ENCODE measurements around the gene GPATCH1.
"Not testable (repeated sequence)": the region's sequence is repeated elsewhere in the genome, so short reads cannot be mapped to it uniquely, and the experiment has no call there.

The GPATCH1 gene, protein sequence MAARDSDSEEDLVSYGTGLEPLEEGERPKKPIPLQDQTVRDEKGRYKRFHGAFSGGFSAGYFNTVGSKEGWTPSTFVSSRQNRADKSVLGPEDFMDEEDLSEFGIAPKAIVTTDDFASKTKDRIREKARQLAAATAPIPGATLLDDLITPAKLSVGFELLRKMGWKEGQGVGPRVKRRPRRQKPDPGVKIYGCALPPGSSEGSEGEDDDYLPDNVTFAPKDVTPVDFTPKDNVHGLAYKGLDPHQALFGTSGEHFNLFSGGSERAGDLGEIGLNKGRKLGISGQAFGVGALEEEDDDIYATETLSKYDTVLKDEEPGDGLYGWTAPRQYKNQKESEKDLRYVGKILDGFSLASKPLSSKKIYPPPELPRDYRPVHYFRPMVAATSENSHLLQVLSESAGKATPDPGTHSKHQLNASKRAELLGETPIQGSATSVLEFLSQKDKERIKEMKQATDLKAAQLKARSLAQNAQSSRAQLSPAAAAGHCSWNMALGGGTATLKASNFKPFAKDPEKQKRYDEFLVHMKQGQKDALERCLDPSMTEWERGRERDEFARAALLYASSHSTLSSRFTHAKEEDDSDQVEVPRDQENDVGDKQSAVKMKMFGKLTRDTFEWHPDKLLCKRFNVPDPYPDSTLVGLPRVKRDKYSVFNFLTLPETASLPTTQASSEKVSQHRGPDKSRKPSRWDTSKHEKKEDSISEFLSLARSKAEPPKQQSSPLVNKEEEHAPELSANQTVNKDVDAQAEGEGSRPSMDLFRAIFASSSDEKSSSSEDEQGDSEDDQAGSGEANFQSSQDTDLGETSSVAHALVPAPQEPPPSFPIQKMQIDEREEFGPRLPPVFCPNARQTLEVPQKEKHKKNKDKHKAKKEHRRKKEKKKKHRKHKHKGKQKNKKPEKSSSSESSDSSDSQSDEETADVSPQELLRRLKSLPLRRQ

DNA sequence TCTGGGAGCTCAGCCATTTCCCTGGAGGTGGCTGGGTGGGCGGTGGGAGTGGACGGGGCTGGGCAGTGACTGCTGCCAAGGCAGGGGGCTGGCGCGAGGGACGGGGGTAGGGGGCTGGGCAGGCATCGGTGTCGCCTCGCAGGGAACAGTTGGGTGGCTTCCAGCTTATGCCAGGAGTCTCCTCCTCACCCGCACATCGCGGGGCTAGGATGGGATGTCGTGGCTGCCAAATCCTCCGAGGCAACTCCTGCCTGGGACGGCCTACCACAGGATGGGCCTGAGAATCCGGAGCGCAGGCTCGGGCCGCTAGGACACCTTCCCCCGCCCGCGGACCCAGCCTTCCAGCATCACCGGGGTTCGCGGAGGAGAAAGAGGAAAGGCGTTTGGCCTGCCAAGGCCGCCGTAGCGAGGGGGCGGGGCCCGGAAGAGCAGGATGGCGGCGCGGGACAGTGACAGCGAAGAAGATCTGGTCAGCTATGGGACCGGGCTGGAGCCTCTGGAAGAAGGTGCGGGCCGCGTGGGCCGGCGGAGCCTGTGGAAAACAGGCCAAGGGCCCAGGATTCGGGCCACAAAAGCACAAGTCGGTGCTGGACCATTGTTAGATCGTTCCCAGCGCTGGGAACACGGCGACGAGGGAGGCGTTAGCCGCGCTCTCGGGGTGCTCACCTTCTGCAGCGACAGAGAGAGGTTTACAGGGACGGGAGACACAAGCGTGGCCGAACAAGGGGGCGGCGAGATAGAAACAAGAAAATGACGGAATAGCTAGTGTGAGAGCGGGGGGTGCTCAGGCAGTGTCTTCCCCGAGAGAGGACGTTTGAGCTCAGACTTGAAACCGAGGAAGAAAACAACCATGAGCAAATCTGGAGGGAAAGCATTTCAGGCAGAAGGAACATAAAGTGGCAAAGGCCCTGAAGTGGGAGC, at the start of gene GPATCH1:
TSS of gene GPATCH1 (plus strand) at position 421 of the 921 bp plus-strand sequence. CDS start at position 434, 13 bp downstream.
- DNase-seq (ENCODE audit: low read depth, low spot score) = no peak

DNA sequence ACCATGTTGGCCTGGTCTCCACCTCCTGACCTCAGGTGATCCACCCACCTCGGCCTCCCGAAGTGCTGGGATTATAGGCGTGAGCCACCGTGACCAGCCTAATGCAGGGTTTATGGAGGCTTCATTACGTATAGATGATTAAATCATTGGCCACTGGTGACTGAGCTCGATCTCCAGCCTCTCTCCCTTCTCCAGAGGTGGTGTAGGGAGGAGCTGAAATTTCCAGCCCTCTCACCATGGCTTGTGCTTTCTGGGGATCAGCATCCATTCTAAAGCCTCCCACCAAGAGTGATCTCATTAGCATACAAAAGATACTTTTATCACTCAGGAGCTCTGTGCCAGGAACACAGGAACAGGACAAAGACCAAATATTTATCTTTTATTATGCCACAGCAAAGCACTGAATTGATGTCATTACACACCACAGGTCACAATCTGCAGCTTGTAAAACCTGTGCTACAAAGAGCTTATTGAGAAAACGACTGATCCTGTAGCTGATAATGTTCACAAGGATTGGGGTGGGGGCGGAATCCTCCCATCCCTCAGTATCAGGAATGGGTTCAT, 48.7 kb upstream of the GPATCH1 start:
- no peak for DNase-seq (ENCODE audit: low read depth, low spot score)
- H3K27ac ChIP-seq = no peak overlapping the region

More for the DNA sequence above, at the start of gene GPATCH1:
- H3K27ac ChIP-seq = peak within 1 kb of the TSS; percentile 43

DNA sequence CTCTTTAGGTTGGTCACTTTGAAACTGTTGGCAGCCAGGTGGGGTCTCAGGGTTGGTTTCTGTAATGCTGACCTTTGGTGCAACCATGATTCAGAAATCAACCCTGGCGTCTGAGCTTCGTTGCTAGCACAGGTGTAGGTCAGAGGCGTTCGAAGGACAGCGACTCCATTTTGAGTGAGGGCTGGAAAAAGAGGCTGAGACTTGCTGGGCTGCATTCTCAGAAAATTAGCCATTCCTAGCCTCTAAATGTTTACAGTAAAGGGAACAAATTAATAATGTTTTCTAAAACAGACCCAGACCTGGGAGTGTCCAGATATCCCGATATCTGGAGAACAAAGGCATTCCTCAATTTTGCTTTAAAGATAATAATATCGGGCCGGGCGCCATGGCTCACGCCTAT, 45.5 kb upstream of the GPATCH1 start:
- DNase-seq (ENCODE audit: low read depth, low spot score) = no peak
- H3K27ac ChIP-seq = no peak overlapping the region

DNA sequence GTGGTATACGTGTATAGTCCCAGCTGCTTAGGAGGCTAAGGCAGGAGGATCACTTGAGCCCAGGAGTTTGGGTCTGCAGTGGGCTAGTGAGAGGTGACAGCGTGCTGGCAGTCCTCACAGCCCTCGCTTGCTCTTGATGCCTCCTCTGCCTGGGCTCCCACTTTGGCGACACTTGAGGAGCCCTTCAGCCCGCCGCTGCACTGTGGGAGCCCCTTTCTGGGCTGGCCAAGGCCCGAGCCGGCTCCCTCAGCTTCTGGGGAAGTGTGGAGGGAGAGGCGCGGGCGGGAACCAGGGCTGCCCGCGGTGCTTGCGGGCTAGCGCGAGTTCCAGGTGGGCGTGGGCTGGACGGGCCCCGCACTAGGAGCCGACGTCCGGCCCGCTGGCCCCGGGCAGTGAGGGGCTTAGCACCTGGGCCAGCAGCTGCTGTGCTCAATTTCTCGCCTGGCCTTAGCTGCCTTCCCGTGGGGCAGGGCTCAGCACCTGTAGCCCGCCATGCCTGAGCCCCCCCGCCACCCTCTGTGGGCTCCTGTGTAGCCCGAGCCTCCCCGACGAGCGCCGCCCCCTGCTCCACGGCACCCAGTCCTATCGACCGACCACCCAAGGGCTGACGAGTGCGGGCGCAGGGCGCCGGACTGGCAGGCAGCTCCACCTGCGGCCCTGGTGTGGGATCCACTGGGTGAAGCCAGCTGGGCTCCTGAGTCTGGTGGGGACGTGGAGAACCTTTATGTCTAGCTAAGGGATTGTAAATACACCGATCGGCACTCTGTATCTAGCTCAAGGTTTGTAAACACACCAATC, 44.4 kb upstream of the GPATCH1 start:
- not testable (repeated sequence) for H3K27ac ChIP-seq; DNase-seq (ENCODE audit: low read depth, low spot score)

DNA sequence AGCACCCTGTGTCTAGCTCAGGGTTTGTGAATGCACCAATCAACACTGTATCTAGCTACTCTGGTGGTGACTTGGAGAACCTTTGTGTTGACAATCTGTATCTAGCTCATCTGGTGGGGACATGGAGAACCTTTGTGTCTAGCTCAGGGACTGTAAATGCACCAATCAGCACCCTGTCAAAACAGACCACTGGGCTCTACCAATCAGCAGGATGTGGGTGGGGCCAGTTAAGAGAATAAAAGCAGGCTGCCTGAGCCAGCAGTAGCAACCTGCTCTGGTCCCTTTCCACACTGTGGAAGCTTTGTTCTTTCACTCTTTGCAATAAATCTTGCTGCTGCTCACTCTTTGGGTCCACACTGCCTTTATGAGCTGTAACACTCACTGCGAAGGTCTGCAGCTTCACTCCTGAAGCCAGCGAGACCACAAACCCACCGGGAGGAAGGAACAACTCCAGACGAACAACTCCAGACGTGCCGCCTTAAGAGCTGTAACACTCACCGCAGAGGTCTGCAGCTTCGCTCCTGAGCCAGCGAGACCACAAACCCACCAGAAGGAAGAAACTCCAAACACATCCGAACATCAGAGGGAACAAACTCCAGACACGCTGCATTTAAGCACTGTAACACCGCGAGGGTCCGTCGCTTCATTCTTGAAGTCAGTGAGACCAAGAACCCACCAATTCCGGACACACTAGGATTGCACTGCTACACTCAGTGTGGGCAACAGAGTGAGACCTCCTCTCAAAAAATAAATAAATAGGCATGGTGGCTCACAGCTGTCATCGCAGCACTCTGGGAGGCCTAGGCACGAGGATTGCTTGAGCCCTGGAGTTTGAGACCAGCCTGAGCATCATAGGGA, 43.6 kb upstream of the GPATCH1 start:
- DNase-seq (ENCODE audit: low read depth, low spot score); H3K27ac ChIP-seq: not testable (repeated sequence)

DNA sequence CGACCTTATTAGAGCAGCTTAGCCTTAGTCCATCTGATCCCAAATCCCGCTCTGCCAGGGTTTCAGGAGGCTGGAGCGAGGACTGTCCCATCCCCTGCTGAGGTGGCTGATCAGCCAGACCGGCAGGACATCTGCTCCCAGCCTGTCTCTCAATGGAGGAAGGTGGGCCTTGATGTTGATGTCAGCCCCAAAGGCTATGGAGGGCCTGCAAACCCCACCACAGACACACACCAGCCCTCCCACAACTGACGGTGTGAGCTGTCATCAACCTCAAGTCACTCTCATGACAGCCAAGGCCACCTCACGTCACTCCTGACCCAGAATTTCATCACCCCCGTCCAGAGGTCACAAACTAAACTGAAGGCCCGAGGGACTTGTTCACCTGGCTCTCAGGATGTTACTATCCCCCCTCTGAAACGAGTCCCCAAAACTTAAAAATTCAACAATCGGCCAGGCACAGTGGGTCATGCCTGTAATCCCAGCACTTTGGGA, 41.8 kb upstream of the GPATCH1 start:
- no peak overlapping the region for H3K27ac ChIP-seq
- DNase-seq (ENCODE audit: low read depth, low spot score) = no peak

DNA sequence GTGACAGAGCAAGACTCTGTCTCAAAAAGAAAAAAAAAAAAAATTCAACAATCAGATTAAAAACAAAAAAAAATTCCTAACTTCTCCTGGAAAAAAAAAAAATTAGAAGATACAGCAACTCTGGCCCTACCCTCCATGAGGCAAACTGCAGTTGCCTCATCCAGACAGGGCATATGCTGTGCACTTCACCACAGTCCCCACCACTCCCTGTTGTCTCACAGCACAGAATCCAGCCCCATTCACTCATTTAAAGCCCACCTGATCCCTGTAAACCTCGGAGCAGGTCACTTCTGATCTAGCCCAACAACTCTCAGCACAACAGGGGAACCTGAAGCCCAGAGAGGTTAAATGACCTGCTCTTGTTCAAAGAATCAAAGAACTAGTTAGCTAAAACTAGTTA, 41.2 kb upstream of the GPATCH1 start:
- H3K27ac ChIP-seq = no peak overlapping the region
- DNase-seq (ENCODE audit: low read depth, low spot score) = no peak

DNA sequence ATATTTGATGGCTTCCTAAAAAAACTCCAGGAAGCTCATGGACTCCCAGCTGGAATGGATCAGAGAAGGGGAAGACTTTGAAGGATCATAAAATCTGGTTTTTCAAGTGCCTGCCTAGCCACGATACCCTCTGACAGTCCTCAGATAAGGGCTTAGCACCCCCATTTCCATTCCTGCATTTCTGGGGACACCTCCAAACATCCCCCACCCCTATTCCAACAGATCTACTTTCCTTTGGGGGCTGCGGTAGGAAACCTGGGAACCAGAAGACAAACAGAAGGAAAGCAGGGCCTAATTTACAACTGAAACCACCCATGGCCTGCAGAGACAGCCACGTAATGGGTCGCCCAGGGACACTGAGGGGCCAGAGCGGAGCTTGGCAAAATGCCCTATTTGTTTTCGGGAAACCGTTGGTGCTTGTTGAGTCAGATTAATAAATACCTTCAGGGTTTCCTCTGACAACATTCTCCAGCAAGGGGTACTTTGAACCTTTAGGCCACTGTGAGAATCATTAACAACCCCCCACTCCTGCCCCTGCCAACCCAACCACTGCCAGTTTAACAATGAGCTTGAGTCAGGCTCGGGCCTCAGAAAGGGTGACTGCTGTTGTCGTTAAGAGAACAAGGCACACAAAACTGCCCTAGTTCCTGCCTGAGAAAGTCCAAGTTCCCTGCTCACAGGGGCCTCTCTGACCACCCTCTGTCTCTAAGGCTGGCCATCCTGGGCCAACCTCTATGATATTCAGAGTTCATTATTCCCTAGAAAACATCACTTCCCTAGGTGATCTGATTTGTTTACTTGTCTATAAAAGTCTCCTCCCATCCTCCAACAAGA, 39.8 kb upstream of the GPATCH1 start:
- peak; percentile 51 for DNase-seq (ENCODE audit: low read depth, low spot score)
- H3K27ac ChIP-seq = peak overlapping the region; percentile 47

DNA sequence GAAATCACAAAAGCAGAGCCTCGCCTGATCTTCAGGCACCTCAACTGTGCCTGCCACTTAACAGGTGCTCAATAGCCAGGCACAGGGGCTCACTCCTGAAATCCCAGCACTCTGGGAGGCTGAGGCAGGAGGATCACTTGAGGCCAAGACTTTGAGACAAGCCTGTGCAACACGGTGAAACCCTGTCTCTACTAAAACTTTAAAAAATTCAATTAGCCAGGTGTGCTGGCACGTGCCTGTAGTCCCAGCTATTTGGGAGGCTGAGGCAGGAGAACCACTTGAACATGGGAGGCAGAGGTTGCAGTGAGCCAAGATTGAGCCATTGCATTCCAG, 39.2 kb upstream of the GPATCH1 start:
- DNase-seq (ENCODE audit: low read depth, low spot score) = not testable (repeated sequence)
- H3K27ac ChIP-seq = peak overlapping the region; percentile 47

DNA sequence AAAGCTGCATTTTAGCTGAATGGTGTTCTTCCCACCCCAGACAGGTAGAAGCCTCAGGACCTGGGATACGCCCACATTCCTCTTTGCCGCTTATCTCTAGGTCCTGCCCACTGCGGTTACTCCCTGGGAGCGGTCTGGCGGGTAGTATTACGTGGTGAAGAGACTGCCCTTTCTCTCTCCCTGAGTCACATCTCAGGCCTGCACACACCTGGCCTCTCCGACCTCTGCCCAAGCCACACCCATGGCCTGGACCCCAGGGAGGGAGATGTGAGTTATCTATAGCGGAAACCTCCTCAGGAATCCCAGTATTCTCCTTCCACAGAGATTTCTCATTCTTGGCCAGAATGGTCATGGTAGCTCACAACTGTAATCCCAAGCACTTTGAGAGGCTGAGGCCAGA, 33.6 kb upstream of the GPATCH1 start:
- peak overlapping the region; percentile 56 for H3K27ac ChIP-seq
- DNase-seq (ENCODE audit: low read depth, low spot score) = peak; percentile 64

DNA sequence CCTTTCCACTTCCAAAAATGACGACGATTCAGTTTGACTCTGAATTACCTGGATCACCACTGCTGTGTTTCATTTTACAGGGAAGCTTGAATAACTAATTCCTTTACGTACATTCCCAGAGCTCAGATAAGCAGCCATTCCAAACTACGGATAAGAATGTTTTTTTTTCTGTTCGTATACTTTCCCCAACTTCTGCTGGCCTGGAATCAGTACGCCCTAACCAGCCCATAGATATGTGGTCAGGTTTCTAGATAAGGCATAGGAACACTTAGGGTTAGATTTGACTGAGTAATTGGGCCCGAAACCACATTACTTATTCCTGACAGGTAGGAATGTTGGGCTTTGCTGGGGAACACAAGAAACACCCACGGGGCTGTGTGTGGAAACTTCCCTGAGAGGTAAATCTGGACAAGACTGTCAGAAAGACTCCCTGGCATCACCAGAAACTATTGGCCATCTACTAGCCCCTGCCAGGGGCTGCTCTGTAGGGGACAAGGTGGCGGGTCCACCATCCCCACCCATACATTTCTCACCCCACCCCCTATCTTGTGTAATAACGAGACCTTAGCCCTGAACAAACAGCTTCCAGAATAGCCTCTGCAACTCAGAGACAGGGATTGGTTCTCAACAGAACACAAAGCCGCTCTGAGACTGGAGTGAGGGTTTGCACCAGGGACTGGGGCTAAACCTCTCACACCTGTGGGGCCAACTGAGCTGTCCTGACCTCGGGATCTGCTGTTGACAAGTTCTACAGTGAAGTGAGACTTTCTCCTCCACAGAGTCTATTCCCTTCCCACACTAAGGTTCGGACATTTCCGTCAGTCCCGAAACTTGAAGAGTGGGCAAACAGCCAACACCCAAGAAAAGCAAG, 31.9 kb upstream of the GPATCH1 start:
- H3K27ac ChIP-seq = no peak overlapping the region
- DNase-seq (ENCODE audit: low read depth, low spot score) = no peak

DNA sequence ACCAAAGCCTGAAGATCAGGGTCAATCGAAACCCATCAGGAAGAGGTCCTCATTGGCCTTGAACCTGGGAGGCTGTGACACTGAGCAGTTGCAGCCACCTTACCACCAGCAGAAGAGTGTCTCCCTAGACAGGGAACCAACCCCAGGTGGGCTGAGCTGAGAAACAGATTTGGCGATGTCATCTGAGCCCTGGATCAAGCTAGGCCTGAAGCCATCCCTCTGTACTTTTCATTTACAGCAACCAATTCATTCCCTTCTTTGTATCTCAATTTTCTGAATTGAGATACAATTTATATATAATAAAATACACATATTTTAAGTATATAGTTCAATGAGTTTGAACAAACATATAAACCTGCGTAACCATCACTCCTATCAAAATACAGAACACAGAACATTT, 30.9 kb upstream of the GPATCH1 start:
- no peak overlapping the region for H3K27ac ChIP-seq
- no peak for DNase-seq (ENCODE audit: low read depth, low spot score)

DNA sequence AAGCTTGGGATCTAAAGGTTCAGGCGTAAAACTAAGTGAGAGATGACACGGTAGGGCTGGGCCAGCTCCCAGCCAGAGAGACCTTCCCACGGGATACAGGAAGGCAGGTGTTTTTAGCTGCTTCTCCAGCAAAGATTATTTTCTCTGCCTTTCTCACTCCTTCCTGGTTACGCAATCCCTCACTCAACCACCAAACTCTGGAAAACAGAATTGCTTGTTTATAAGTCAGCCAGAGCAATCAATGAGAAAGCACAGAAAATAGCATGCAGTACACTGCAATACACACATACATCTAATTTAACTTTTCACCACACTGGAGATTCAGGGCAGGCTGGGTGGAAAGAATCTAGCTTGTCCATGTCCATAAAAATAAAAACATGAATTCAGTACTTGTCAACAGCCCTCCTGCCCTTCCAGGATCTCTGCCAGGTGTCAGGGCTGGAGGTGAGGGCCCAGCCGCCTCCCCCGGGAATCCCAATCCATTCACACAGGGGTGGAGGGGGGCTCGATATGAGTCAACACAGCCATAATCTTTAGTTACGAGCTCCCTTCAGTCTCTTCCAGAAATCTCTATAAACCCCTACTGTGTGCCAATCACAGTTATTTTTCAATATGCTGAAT, 28.5 kb upstream of the GPATCH1 start:
- no peak for DNase-seq (ENCODE audit: low read depth, low spot score)
- peak overlapping the region; percentile 51 for H3K27ac ChIP-seq

DNA sequence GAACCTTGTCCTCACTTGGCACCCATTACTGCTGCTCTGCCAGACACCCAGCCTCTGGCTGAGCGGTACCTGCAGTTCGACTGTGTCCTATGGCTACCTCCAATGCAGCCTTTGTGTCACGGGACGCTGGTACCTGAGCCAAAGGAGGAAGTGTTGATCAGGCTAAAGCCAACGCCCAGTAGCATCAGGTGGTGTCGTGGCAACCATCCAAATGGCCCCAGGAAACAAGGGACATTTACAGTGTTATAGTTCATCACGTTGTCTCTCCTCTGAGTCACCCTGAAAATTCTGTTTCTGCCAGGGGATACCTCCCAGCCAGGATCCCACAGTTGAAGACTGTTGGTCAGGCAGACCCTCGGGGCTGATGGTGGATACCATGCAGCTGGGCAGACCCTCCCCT, 26.4 kb upstream of the GPATCH1 start:
- H3K27ac ChIP-seq = peak overlapping the region; percentile 12
- peak; percentile 63 for DNase-seq (ENCODE audit: low read depth, low spot score)

DNA sequence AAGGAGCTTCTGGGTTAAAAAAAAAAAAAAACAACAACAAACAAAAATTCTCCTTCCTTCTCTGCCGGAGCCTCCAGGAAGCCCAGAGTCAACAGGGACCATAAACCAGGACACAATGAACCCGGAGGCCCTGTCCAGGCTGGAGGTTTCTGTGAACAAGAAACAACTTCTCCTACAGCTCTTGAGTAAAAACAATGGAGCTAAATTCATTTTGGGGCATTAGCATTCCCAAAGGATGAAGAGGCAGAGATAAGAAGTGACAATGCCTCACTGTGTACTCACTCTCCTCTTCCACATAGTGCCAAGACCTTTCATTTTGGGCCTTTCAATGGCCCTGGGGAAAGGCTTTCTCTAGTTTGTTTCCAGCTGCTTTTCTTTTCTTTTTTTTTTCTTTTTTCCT, 25.3 kb upstream of the GPATCH1 start:
- no peak for DNase-seq (ENCODE audit: low read depth, low spot score)

DNA sequence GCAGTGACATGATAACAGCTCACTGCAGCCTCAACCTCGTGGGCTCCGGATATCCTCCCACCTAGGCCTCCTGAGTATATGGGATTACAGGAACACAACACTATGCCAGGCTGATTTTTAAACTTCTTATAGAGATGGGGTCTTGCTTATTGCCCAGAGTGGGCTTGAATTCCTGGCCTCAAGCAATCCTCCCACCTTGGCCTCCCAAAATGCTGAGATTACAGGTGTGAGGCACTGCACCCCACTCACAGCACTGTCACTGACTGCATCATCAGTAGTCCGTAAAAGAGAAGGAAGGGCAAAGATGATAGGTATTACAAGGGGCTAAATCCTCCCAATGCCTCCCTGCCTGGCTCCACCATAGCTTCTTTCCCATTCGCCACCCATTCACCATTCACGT, 20.4 kb upstream of the GPATCH1 start:
- no peak overlapping the region for H3K27ac ChIP-seq
- DNase-seq (ENCODE audit: low read depth, low spot score) = no peak

More for the DNA sequence above, 25.3 kb upstream of the GPATCH1 start:
- H3K27ac ChIP-seq = no peak overlapping the region

Data from epithelial cell of prostate (primary cell).